ENCODE data around the gene SLC25A47.
"Not testable (repeated sequence)": the region's sequence is repeated elsewhere in the genome, so short reads cannot be mapped to it uniquely, and the experiment has no call there.

SLC25A47 gene

GRCh38 chr14:100305324-100306100 lies 17.6 kb upstream of the SLC25A47 start:
- DNase-seq (ENCODE audit: low spot score) (no peak), FAIRE-seq (no peak)

- DNase-seq (ENCODE audit: low spot score), result peak; percentile 46
- no peak for FAIRE-seq
These were observed 16.8 kb upstream of the SLC25A47 start, which contains the start of gene SLC25A29 for GRCh38 chr14:100306101-100306997. Gene SLC25A29, minus strand, starts transcription at chr14:100306444. Its CDS starts 212 bp downstream, at chr14:100306232.

- no peak for DNase-seq (ENCODE audit: low spot score)
- no peak for FAIRE-seq
These were observed 16.0 kb upstream of the SLC25A47 start for GRCh38 chr14:100306998-100307765.

GRCh38 chr14:100307766-100308426 lies 15.2 kb upstream of the SLC25A47 start:
- FAIRE-seq (no peak), DNase-seq (ENCODE audit: low spot score) (no peak)

- not testable (repeated sequence) for DNase-seq (ENCODE audit: low spot score); FAIRE-seq
These were observed 14.7 kb upstream of the SLC25A47 start for GRCh38 chr14:100308427-100308792.

GRCh38 chr14:100309028-100309737 lies 14.0 kb upstream of the SLC25A47 start:
- FAIRE-seq, result no peak
- DNase-seq (ENCODE audit: low spot score), result no peak

GRCh38 chr14:100312110-100312876 lies 10.8 kb upstream of the SLC25A47 start:
- not testable (repeated sequence) for FAIRE-seq; DNase-seq (ENCODE audit: low spot score)

GRCh38 chr14:100312877-100313400 lies 10.2 kb upstream of the SLC25A47 start:
- FAIRE-seq (no peak), DNase-seq (ENCODE audit: low spot score) (no peak)

- FAIRE-seq (no peak), DNase-seq (ENCODE audit: low spot score) (no peak)
These were observed 9.5 kb upstream of the SLC25A47 start for GRCh38 chr14:100313464-100314230.

- no peak for DNase-seq (ENCODE audit: low spot score)
- FAIRE-seq, result no peak
These were observed 8.4 kb upstream of the SLC25A47 start for GRCh38 chr14:100314724-100315123.

GRCh38 chr14:100317389-100317788 lies 5.8 kb upstream of the SLC25A47 start:
- FAIRE-seq (no peak), DNase-seq (ENCODE audit: low spot score) (no peak)

- DNase-seq (ENCODE audit: low spot score) (no peak), FAIRE-seq (no peak)
These were observed 5.0 kb upstream of the SLC25A47 start for GRCh38 chr14:100317912-100318808.

- no peak for FAIRE-seq
- DNase-seq (ENCODE audit: low spot score), result no peak
These were observed 2.8 kb upstream of the SLC25A47 start for GRCh38 chr14:100320157-100320856.

- DNase-seq (ENCODE audit: low spot score), result no peak
- no peak for FAIRE-seq
These were observed 1.5 kb upstream of the SLC25A47 start for GRCh38 chr14:100321473-100322137.

- FAIRE-seq (no peak), DNase-seq (ENCODE audit: low spot score) (no peak)
These were observed 791 bp upstream of the SLC25A47 start for GRCh38 chr14:100322138-100322957.

GRCh38 chr14:100323942-100324307 lies 786 bp downstream of the SLC25A47 start:
- no peak for FAIRE-seq
- no peak for DNase-seq (ENCODE audit: low spot score)
